Stomach (tissue), 4 donors: ENCODE results near the gene ZMYM1.
"Not testable (repeated sequence)": the region's sequence is repeated elsewhere in the genome, so short reads cannot be mapped to it uniquely, and the experiment has no call there.

ENCODE experiments used
- CTCF ChIP-seq, 7 experiments: fragments of 450-650 bp in 4 of 7; fragments of 200-600 bp in 3 of 7; sonication (generic) in 3 of 7; IDR thresholded peaks; one replicate each; pipeline ENCODE4 v1.5.1; 2016 to 2019; ENCODE audit warnings: antibody characterized with exemption in 7 of 7, control low read depth in 2 of 7, mild to moderate bottlenecking in 1 of 7
- EP300 ChIP-seq: sonication (generic); formaldehyde crosslinking; IDR thresholded peaks from one replicate; pipeline ENCODE4 v1.6.1; 2017; ENCODE audit warnings: antibody characterized with exemption
- POLR2A ChIP-seq, 4 donors: fragments of 450-650 bp; IDR thresholded peaks; one replicate each; pipeline ENCODE4 v1.6.1; 2016; ENCODE audit warnings: antibody characterized with exemption in 4 of 4, control low read depth in 2 of 4, mild to moderate bottlenecking in 1 of 4, moderate library complexity in 1 of 4

- not testable (repeated sequence) for TF ChIP-seq CTCF (IDR thresholded peaks at IDR 0.05); POLR2A (IDR thresholded peaks at IDR 0.05); EP300
These were observed 66.8 kb downstream of the ZMYM1 start for GRCh38 chr1:35145892-35146549.
